ENCODE data around the gene DHCR24.

DHCR24 gene

DNA sequence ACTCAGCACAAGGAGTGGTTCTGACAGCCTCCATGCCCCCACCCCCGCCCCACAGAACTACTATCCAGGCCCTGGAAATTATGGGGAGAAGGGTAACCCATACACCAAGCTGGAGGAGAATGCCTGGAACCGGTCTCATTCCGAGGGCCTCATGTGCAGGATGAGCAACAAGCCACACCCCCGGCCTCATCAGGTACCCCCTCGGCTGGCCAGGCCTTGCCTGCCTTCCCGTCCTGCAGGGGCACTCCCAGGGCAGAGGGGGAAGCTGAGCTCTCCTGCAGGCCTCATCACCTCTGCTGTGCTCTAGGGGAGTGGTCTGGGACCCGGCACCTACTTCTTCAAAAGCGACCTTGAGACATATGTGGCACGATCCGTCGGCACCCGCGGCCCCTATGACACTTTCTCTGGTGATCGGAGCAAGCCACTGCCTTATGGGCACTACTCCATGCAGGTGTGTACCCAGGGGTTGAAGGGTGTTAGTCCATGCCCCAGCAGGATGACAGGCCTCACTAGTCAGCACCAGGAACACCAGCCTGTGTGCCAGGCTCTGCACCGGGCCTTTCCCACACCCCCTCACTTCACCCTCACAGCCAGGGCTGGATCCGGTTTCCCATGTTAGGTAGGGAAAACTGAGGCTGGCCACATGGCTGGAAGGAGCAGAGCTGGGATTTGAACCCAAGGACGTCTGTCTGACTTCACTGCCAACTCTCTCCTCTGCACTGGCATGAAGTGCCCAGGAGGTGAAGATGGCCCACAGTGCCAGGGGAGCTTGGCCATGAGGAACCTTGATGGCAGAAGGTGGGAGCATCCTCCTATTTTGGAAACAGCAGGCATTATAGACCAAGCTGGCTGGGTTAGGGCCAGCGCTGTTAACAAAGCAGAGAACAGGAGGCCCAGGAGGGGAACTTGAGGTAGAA, 75.0 kb downstream of the DHCR24 start:
- POLR2A ChIA-PET = no interaction called here
- CTCF ChIA-PET = interaction anchor here (1.4 to 5.4 kb wide), 3 partner anchors 11 to 141 kb away, joined by 4 to 45 read pairs (median 14); partner anchors contain the start of gene TTC22
- TF ChIP-seq CTCF (IDR thresholded peaks at IDR 0.05; ENCODE audit: control extremely low read depth, extremely low read depth, low read depth, missing control alignments) = no peak
- DNase-seq (ENCODE audit: extremely low spot score) = no peak

DNA sequence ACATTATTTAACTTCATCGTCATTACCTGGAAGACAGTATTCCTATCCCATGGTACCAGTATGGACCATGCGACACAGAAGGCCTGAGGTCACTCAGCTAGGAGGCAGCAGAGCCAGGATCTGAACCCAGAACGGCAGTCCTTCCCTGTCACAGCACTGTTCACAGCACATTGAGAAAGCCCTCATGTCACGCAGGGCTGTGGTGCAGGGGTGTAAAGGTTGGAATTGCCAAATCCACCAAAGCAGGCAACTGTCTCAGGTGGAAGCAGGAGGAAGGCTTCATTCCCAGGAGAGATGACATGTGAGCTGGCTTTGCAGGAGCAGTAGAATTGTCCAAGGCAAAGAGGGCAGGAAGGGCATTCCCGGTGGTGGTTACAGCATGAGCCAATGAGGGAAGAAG, 75.9 kb downstream of the DHCR24 start:
- ChIA-PET POLR2A (no interaction called here), CTCF (interaction anchor here (1.3 to 5.4 kb wide), 4 partner anchors 11 to 140 kb away, joined by 4 to 45 read pairs (median 10); partner anchors contain the start of gene TTC22)
- no peak for DNase-seq (ENCODE audit: extremely low spot score)
- TF ChIP-seq CTCF (IDR thresholded peaks at IDR 0.05; ENCODE audit: control extremely low read depth, extremely low read depth, low read depth, missing control alignments) = no peak

GRCh38 chr1:54810153-54810942, 76.6 kb downstream of the DHCR24 start:
- DNase-seq (ENCODE audit: extremely low spot score) = peak; percentile 84

GRCh38 chr1:54809496-54810074, 77.4 kb downstream of the DHCR24 start:
- ChIA-PET CTCF (interaction anchor here (0.6 to 5.4 kb wide), 17 partner anchors 9 to 950 kb away, joined by 3 to 45 read pairs (median 4); partner anchors contain the start of gene TTC22), POLR2A (no interaction called here)
- no peak for DNase-seq (ENCODE audit: extremely low spot score)
- no peak for TF ChIP-seq CTCF (IDR thresholded peaks at IDR 0.05; ENCODE audit: control extremely low read depth, extremely low read depth, low read depth, missing control alignments)

More at GRCh38 chr1:54810153-54810942, 76.6 kb downstream of the DHCR24 start:
- TF ChIP-seq CTCF (IDR thresholded peaks at IDR 0.05; ENCODE audit: control extremely low read depth, extremely low read depth, low read depth, missing control alignments) = peak; percentile 91
- CTCF ChIA-PET = interaction anchor here (0.6 to 5.4 kb wide), 18 partner anchors 10 to 950 kb away, joined by 3 to 45 read pairs (median 4); partner anchors contain the start of gene TTC22
- POLR2A ChIA-PET = no interaction called here

DNA sequence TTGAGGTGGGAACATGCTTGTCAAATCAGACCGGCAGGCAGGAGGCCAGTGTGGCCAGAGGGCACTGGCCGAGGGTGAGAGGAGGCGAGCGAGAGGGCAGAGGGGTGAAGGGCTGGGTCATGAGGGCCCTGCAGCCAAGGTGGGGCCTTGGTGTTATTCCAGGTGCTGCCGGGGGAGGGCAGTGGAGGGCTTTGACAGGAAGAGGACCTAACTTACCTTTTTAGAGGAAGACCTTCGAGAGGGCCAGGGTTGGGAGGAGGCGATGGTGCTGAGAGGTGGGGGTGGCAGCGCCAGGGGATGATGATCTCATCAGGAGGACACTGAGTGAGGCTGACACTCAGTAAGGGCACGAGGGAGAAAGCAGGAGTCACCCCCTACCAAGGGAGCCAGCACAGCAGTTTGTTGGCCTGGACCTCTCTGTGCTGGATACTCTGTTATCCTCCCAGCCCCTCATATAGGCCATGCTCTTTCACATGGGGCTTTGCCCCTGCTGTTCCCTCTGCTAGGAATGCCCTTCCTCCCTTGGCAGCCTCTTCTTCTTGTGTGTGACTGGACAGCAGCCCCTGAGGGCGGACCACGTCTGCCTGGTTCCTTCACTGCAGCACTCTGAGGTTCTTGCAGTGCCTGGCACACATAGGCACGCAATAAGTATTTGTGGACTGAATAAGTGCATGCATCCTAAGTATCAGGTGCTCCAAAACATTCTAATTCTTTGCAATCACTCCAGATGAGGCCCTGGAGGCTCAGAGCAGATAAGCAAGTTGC, 78.4 kb downstream of the DHCR24 start:
- CTCF ChIA-PET = interaction anchor here (1.2 to 5.4 kb wide), 5 partner anchors 8 to 142 kb away, joined by 4 to 45 read pairs (median 6); partner anchors contain the start of gene TTC22
- DNase-seq (ENCODE audit: extremely low spot score) = no peak
- POLR2A ChIA-PET = no interaction called here
- no peak for TF ChIP-seq CTCF (IDR thresholded peaks at IDR 0.05; ENCODE audit: control extremely low read depth, extremely low read depth, low read depth, missing control alignments)

All from GM10248 (cell line).